Stimulated activated CD4-positive, alpha-beta T cell treated with anti-CD3 and anti-CD28 coated beads, Interleukin-4, amount 100 ng/mL, for 4 hours (primary cell): Measurements from ENCODE around the gene CRYAA.

Experiments used
- DNase-seq, 2 experiments: peaks; one replicate each; pipeline ENCODE4 v3.0.0-alpha.2; 2020

CRYAA gene

DNA sequence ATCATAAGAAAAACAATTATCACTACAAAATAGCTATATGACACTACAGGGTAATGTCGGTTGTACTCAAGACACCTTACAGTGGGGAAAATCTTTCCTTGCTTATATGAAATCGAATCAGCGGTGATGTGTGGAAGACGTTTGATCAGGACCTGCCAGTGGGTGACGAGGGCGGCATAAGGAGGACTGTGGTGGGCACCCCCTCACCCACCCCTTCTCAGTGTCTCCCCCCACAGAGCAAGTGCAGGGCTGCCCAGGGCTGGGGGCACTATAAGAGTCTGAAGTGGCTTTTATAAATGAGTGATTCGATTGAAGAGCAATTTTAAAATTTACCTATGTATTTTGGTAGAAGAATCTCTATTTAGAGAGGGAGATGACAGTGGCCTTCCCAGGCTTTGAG is 35.8 kb downstream of the CRYAA start:
- no peak for DNase-seq

DNA sequence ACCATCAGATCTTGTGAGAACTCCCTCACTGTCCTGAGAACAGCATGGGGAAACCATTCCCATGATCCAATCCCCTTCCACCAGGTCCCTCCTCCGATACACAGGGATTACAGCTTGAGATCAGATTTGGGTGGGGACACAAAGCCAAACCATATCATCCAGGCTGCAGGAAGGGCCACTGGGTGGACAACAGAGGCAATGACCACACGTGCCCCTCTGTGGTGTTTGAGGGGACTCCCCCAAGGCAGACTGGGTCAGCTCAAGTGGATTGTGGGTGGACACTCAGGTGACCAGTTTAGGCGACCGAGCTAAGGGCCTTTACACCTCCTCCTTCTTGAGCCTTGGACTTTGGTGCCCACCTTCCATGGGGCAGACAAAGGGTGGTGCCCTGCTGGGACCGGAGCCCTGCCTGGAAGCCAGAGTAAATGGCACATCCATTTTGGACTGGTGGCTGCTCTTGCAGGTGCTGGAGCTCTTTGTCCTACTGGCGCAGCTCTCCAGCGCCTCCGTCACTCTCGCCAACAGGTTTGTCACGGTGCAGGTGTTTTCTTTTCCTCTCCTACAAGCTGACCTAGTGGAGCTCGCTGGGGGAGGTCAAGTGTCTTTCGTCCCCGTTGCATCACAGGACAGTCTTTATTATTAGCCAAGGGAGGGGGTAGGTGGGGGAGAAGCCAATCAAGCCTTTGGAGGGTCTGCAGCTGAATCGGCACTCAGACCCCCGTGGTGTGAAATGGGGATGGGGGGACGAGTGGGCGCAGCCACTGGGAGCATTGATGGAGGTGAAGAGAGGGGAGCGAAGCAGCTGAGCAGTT is 37.6 kb downstream of the CRYAA start:
- DNase-seq = no peak

DNA sequence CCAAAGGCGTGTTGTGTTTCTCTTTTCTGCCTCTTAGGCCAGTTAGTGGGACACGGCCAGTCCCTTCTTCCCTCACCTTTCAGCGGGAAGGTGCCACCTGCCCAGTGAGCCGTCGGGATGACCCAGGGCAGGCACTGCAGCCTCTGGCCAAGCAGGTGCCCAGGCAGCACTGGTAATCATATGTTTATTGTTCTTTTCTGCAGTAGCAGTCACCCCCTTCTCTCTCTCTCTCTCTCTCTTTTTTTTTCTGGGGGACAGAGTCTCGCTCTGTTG is 38.2 kb downstream of the CRYAA start:
- no peak for DNase-seq

DNA sequence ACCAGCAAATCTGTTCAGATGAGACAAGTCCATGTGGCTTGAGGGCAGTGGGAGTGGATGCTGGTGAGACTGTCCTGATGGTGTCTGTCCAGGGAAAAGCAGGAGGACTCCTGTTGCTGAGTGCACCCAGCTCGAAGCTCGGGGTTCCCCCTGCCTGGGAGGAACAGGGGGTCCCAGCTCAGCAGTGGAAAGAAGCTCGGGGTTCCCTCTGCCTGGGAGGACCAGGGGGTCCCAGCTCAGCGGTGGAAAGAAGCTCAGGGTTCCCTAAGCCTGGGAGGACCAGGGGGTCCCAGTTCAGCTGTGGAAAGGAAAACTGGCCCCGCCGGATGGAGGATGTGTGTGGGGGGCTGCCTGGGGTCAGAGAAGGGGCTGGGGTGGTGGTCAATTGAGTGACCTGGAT is 39.1 kb downstream of the CRYAA start:
- no peak for DNase-seq

DNA sequence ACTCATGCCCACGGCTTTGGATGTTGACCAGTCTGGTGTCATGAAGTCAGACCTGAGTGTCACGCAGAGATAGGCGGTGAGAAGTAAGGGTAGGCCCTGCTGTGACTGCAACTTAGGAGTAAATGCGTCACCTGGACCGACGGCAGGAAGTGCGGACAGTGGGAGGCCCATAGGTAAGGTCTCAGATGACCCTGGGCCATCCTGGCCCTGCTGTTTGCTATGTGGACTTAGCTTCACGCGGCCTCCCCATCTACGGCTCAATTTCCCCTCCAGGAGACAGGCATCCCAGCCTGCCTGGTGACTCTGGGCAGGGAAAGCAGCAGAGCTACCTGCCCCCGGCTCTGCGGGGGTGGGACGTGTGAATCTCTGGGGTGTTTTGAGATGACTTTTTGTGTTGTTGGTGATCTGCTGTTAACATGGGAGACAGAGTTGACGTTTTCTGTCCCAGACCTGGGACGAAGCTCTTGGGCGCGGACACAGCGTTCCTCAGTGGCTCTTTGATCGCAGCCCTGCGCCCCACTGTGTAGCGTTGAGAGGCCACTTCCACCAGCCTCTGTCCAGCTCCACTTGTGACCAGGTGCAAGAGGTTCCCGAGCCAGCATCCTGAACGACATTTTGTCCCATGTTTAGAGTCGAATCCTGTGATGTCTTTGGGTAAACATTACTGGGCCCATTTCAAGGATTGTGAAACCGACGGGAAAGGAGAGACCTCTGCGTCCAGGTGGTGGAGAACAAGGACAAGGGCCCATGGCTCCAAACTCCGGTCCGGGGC is 39.9 kb downstream of the CRYAA start:
- DNase-seq = no peak

DNA sequence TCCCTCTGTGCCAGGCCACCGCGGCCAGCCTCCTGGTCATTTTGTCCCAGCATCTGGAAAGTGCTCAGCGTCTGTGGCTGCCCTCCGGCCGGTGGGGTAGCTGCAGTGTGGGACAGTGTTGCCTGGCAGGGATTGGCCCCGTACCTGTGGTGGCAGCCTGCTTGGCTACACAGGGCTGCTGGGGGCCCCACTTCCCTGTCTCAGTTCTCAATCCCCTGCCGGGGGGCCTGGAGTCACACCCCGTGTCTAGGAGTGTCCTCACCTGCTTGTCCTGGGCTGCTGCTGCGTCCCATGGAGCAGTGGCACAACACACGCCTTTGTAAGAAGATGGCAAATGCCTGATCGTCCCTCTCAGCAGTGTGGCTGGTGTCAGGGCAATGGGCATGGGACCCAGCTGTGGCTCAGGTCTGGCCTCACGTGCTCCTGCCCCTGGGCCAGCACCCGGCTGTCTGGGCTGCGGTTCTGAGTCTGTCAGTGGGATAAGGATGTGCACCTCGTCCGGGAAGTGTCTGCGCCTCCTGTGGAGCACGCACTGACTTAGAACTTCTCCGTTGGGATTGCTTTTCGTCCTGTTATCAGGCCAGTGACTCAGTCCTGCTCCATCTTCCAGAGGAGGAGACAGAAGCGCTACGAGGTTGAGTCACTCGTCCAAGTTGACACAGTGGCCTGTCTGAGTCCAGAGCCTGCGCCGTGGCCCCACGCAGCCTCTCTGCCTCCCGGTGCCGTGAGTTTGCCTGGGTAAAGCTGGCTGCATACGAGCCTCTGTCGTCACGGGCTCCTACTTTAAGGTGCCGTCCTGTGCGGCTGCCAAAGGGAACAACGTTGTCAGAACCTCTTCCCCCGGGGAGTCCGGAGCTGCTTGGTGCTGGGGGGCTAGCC is 41.0 kb downstream of the CRYAA start:
- no peak for DNase-seq

DNA sequence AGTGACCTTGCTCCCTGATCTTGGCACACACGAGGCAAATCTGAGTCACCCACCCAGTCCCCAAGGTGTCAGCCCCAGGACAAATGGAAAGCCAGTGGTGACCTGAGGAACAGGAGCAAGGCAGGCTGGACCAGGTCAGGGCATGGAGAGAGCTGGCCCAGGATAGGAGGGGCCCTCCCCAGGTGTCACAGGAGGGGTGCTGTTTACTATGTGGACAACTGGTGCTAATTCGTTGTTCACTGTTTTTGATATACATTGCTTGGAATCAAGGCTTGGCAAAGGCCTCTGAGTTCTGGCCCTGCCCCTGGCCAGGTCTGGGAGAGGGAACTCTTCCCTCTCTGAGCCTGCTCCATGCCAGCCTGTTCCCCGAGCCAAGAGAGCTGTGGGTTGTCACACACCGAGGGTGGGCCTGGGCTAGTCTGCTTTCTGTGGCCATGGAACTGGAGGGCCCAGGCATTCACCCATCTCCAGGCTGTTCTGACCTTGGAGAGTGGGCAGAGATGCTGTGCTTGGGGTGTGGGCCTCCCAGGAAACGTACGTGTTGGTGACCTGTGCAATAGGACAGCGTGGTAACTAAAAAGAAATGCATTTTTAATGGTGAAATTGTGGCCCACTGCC is 41.8 kb downstream of the CRYAA start:
- DNase-seq = no peak

DNA sequence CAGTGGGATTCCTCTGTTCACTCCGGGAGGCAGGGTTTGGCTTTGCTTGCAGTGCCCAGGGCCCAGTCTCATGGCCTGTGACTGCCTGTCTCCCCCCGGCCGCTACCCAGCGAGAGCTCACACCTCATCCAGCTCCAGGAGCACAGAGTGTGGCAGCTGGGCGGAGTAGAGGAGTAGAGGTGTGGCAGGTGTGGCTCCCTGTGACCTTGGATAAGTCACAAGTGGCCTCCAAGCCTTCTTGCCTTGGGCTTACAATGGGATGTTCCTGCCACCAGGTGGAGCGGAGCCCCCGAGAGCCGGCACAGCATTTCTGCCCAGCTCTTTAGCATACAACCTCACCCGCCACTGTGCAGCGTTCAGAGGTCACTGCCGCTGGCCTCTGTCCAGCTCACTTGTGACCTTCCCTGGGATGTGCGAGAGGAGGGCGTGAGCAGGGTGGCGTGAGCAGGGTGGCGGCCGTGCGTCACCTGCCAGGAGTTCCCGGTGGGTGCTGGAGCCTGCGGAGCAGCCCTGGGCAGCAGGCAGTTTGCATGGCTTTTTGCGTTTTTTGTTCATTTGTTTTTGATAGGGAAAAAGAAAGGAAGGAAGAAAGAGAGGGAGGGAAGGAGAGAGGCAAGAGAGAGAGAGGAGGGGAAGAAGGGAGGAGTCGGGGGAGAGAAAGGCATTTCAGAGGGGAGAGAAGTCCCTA is 42.4 kb downstream of the CRYAA start:
- no peak for DNase-seq

DNA sequence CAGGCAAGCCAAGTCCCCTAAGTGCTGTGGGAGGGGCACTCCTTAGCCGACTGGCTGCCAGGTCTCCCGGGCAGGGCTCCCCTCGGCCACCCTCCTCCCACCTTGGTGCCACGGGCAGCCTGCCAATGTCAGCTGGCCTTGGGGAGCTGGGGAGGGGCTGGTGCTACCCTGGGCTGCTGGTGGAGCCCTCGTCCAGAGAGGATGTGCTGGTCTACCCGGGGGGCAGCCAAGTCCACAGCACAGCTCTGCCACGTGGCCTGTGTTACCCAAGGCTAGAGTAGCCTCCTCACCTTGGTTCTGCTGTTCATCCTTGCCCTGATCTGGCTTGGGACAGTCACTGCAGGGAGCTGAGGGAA is 42.9 kb downstream of the CRYAA start:
- DNase-seq = no peak
